OCI-M1 (cell line): ENCODE data around the gene JUND.

Experiments used
- DNase-seq: peaks from one replicate; lab custom pipeline; 2025; lab: John Stamatoyannopoulos, UW

JUND gene

GRCh38 chr19:18308051-18308947 lies 26.9 kb upstream of the JUND start:
- no peak for DNase-seq

- no peak for DNase-seq
Measured at GRCh38 chr19:18307271-18307681, 25.9 kb upstream of the JUND start.

- DNase-seq, result no peak
Measured at GRCh38 chr19:18306888-18307260, 25.5 kb upstream of the JUND start.

GRCh38 chr19:18306209-18306887 lies 24.9 kb upstream of the JUND start:
- no peak for DNase-seq

- peak; percentile 89 for DNase-seq
Measured at GRCh38 chr19:18304458-18305310, 23.3 kb upstream of the JUND start.

GRCh38 chr19:18304208-18304457 lies 22.7 kb upstream of the JUND start:
- no peak for DNase-seq

GRCh38 chr19:18301718-18302111 lies 20.3 kb upstream of the JUND start:
- DNase-seq, result no peak

GRCh38 chr19:18300930-18301717 lies 19.7 kb upstream of the JUND start:
- DNase-seq, result peak; percentile 8

GRCh38 chr19:18299654-18300053 lies 18.2 kb upstream of the JUND start:
- DNase-seq, result no peak

- no peak for DNase-seq
Measured at GRCh38 chr19:18298601-18299000, 17.2 kb upstream of the JUND start.

GRCh38 chr19:18297308-18297707 lies 15.9 kb upstream of the JUND start:
- no peak for DNase-seq

- DNase-seq, result no peak
Measured at GRCh38 chr19:18295034-18295451, 13.6 kb upstream of the JUND start.

GRCh38 chr19:18294467-18294864 lies 13.0 kb upstream of the JUND start:
- DNase-seq, result no peak

- DNase-seq, result no peak
Measured at GRCh38 chr19:18293642-18294466, 12.4 kb upstream of the JUND start.

- peak; percentile 95 for DNase-seq
Measured at GRCh38 chr19:18292810-18293641, 11.6 kb upstream of the JUND start.

GRCh38 chr19:18292462-18292809 lies 11.0 kb upstream of the JUND start:
- peak; percentile 80 for DNase-seq

GRCh38 chr19:18291590-18292461 lies 10.4 kb upstream of the JUND start:
- DNase-seq, result peak; percentile 96

GRCh38 chr19:18291019-18291524 lies 9.7 kb upstream of the JUND start:
- peak; percentile 74 for DNase-seq
